ENCODE measurements around the gene INPPL1.

Gene INPPL1

DNA sequence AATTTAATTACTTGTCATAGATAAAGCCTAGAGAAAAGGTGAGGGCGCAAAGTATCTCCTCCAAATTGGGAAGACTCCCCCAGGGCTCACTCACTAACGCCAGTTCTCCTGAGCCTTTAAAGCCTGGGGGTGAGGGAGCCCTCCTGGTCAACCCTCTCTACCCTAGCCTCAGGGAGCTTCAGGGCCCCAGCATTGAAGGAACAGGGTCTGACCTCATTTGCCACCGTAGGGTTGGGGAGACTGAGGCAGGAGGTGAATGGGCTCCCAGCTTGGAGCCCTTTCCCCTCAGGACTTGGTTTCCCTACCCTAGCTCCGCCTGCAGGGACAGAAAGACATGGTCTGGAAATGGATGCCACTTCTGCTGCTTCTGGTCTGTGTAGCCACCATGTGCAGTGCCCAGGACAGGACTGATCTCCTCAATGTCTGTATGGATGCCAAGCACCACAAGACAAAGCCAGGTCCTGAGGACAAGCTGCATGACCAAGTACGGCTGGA is 6.3 kb upstream of the INPPL1 start:
- no peak for ATAC-seq
- TF ChIP-seq PATZ1 (CRISPR knock-in tag; IDR thresholded peaks at IDR 0.05; ENCODE audit: borderline replicate concordance): no peak
- TF ChIP-seq OSR1 (CRISPR knock-in tag; IDR thresholded peaks at IDR 0.05): no peak
- TF ChIP-seq PPARA (CRISPR knock-in tag; IDR thresholded peaks at IDR 0.05; ENCODE audit: borderline replicate concordance): no peak
- TF ChIP-seq ISL1 (CRISPR knock-in tag; IDR thresholded peaks at IDR 0.05): no peak
- TF ChIP-seq ZNF70 (CRISPR knock-in tag; IDR thresholded peaks at IDR 0.05): no peak
- TF ChIP-seq ZC3H10 (CRISPR knock-in tag; IDR thresholded peaks at IDR 0.05): no peak
- TF ChIP-seq ZFP3 (CRISPR knock-in tag; IDR thresholded peaks at IDR 0.05): no peak
- TF ChIP-seq, protein P1, sequence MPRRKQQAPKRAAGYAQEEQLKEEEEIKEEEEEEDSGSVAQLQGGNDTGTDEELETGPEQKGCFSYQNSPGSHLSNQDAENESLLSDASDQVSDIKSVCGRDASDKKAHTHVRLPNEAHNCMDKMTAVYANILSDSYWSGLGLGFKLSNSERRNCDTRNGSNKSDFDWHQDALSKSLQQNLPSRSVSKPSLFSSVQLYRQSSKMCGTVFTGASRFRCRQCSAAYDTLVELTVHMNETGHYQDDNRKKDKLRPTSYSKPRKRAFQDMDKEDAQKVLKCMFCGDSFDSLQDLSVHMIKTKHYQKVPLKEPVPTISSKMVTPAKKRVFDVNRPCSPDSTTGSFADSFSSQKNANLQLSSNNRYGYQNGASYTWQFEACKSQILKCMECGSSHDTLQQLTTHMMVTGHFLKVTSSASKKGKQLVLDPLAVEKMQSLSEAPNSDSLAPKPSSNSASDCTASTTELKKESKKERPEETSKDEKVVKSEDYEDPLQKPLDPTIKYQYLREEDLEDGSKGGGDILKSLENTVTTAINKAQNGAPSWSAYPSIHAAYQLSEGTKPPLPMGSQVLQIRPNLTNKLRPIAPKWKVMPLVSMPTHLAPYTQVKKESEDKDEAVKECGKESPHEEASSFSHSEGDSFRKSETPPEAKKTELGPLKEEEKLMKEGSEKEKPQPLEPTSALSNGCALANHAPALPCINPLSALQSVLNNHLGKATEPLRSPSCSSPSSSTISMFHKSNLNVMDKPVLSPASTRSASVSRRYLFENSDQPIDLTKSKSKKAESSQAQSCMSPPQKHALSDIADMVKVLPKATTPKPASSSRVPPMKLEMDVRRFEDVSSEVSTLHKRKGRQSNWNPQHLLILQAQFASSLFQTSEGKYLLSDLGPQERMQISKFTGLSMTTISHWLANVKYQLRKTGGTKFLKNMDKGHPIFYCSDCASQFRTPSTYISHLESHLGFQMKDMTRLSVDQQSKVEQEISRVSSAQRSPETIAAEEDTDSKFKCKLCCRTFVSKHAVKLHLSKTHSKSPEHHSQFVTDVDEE (CRISPR knock-in tag; IDR thresholded peaks at IDR 0.05): no peak
- no peak for TF ChIP-seq TOX (CRISPR knock-in tag; IDR thresholded peaks at IDR 0.05; ENCODE audit: borderline replicate concordance)
- no peak for TF ChIP-seq TCF4 (CRISPR knock-in tag; IDR thresholded peaks at IDR 0.05; ENCODE audit: borderline replicate concordance)
- no peak for TF ChIP-seq ESRRG (CRISPR knock-in tag; IDR thresholded peaks at IDR 0.05)
- TF ChIP-seq RARB (CRISPR knock-in tag; IDR thresholded peaks at IDR 0.05): no peak
- TF ChIP-seq SNAI2 (CRISPR knock-in tag; IDR thresholded peaks at IDR 0.05): no peak
- no peak for TF ChIP-seq GLIS3 (CRISPR knock-in tag; IDR thresholded peaks at IDR 0.05)
- TF ChIP-seq CREB5 (CRISPR knock-in tag; IDR thresholded peaks at IDR 0.05; ENCODE audit: low read depth): no peak
- TF ChIP-seq BACH2 (CRISPR knock-in tag; IDR thresholded peaks at IDR 0.05; ENCODE audit: borderline replicate concordance): no peak
- TF ChIP-seq, protein P2, sequence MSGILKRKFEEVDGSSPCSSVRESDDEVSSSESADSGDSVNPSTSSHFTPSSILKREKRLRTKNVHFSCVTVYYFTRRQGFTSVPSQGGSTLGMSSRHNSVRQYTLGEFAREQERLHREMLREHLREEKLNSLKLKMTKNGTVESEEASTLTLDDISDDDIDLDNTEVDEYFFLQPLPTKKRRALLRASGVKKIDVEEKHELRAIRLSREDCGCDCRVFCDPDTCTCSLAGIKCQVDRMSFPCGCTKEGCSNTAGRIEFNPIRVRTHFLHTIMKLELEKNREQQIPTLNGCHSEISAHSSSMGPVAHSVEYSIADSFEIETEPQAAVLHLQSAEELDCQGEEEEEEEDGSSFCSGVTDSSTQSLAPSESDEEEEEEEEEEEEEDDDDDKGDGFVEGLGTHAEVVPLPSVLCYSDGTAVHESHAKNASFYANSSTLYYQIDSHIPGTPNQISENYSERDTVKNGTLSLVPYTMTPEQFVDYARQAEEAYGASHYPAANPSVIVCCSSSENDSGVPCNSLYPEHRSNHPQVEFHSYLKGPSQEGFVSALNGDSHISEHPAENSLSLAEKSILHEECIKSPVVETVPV (CRISPR knock-in tag; IDR thresholded peaks at IDR 0.05): no peak

DNA sequence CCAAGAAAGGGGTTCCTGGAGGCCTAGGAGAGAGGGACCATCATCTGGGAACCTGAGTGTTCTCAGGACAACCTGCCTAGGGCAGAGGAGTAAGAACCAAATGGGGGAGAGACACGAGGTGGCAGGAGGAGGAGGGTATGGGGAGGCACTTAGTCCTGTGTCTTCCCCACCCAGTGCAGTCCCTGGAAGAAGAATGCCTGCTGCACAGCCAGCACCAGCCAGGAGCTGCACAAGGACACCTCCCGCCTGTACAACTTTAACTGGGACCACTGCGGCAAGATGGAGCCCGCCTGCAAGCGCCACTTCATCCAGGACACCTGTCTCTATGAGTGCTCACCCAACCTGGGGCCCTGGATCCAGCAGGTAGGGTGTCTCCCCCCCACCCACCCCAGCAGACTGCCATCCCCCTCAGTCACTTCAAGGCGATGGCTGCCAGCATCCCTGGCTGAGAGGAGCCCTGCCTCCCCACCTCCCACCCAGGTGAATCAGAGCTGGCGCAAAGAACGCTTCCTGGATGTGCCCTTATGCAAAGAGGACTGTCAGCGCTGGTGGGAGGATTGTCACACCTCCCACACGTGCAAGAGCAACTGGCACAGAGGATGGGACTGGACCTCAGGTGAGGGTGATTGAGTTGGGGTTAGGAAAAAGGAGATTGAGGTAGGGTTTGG is 3.7 kb upstream of the INPPL1 start:
- TF ChIP-seq GLIS3 (CRISPR knock-in tag; IDR thresholded peaks at IDR 0.05) (no peak), OSR1 (CRISPR knock-in tag; IDR thresholded peaks at IDR 0.05) (no peak)
- no peak for ATAC-seq

GRCh38 chr11:72221386-72222075 is 3.0 kb upstream of the INPPL1 start:
- TF ChIP-seq PPARA (CRISPR knock-in tag; IDR thresholded peaks at IDR 0.05; ENCODE audit: borderline replicate concordance): no peak
- no peak for TF ChIP-seq ISL1 (CRISPR knock-in tag; IDR thresholded peaks at IDR 0.05)
- TF ChIP-seq ZNF565 (CRISPR knock-in tag; conservative IDR thresholded peaks at IDR 0.05; ENCODE audit: low read depth): no peak
- no peak for TF ChIP-seq PATZ1 (CRISPR knock-in tag; IDR thresholded peaks at IDR 0.05; ENCODE audit: borderline replicate concordance)
- TF ChIP-seq POU6F1 (CRISPR knock-in tag; IDR thresholded peaks at IDR 0.05; ENCODE audit: borderline replicate concordance, low read depth): no peak
- TF ChIP-seq BACH2 (CRISPR knock-in tag; IDR thresholded peaks at IDR 0.05; ENCODE audit: borderline replicate concordance): no peak
- TF ChIP-seq, protein P2 (CRISPR knock-in tag; IDR thresholded peaks at IDR 0.05): no peak
- TF ChIP-seq GLIS3 (CRISPR knock-in tag; IDR thresholded peaks at IDR 0.05): no peak
- TF ChIP-seq ARNTL (CRISPR knock-in tag; IDR thresholded peaks at IDR 0.05; ENCODE audit: borderline replicate concordance, low read depth): no peak
- no peak for TF ChIP-seq ESRRG (CRISPR knock-in tag; IDR thresholded peaks at IDR 0.05)
- no peak for TF ChIP-seq TOX (CRISPR knock-in tag; IDR thresholded peaks at IDR 0.05; ENCODE audit: borderline replicate concordance)
- no peak for TF ChIP-seq ZC3H10 (CRISPR knock-in tag; IDR thresholded peaks at IDR 0.05)
- TF ChIP-seq SNAI2 (CRISPR knock-in tag; IDR thresholded peaks at IDR 0.05): no peak
- no peak for ATAC-seq
